HG03060 (cell line): ENCODE data around the gene TMEM213.
"Not testable (repeated sequence)": the region's sequence is repeated elsewhere in the genome, so short reads cannot be mapped to it uniquely, and the experiment has no call there.

Source experiments
- ATAC-seq: cut with Tn5 transposase; IDR thresholded peaks from one replicate; pipeline ENCODE4 v1.9.1; 2021; ENCODE audit warnings: low read depth, moderate number of reproducible peaks; ENCODE audit not compliant: unreplicated experiment

TMEM213 gene

DNA sequence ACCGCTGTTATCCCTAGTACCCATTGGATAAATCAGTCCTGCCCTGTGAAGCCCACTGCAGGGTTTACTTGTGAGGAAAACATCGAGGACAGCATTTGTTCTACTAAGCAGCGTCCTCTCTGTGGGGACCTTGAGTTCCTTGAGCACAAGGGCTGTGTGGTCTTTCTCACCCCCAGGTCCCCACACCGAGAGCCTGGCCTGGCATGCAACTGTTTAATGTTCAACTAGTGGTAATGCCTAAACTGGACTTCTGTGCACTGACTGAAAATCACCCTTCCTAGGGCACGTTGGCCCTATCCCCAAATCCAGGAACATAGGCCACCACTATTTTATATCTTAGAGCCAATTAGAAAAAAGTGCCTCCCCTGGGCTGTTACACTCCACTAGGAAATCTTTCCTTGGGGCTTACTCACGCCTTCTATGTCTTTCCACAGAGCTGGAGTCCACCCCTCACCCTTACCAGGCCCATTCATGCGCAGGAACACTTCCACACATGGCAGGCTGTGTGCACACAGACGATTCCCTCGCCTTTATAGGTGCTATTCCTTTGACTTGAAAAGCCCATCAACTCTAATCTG is 1.7 kb upstream of the TMEM213 start:
- ATAC-seq = no peak

DNA sequence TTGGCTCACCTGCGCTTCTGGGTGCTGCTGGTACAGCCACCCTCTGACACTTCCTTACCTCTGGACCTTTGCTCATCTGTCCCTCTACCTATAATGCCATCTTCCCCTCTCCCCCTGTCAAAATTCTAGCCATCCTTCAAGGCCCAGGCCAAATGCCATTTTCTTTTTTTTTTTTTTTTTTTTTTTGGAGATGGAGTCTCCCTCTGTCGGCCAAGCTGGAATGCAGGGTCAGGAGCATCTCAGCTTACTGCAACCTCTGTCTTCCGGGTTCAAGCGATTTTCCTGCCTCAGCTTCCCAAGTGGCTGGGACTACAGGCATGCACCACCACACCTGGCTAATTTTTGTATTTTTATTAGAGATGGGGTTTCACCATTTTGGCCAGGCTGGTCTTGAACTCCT is 748 bp upstream of the TMEM213 start:
- ATAC-seq = not testable (repeated sequence)

DNA sequence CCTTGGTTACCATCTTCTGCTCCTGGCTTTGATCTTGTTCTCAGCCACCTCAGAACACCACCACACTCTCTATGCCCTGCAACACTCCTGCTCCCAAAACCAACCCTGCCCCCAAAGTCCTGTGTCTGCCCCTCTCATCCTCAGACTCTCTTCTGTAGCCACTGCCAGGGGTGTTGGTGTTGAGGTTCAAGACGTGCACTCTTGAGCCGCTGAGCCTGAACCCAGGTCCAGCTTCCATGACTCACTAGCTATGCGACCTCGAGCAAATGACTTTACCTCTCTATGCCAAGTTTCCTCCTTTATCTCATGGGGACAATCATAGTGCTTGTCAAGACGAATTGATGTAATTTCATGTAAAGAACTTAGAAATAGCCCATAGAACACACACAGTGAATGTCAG is 1.0 kb downstream of the TMEM213 start:
- no peak for ATAC-seq

DNA sequence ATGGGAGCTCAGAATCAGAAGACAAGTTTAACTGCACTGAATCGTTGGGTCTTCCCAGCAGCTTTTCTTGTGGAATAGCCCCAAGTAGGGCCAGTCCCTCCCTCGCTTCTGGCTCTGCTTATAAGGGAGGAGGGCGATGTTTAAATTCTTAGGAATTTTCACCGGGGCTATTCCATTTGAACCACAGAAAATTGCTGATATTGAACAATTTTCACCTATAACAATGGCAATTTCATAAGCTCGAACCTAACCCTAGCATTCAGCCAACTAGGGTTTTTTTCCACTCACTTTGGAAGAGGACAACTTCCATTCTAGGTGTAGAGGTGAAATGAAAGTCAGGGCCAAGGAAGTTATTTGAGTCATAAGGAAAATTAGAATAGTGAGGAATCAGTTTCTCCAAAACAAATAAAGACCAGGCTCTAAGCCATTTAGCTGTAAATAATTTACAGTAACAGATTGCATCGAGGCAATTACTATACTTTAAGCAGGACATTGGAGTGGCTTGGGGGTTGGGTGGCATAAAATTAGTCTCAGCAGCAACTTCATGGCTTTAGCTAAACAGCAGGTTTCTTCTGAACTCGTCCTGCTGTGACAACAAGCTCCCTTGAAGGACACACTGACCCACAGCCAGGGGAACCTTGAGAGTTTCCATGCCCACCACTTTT is 1.7 kb downstream of the TMEM213 start:
- no peak for ATAC-seq

DNA sequence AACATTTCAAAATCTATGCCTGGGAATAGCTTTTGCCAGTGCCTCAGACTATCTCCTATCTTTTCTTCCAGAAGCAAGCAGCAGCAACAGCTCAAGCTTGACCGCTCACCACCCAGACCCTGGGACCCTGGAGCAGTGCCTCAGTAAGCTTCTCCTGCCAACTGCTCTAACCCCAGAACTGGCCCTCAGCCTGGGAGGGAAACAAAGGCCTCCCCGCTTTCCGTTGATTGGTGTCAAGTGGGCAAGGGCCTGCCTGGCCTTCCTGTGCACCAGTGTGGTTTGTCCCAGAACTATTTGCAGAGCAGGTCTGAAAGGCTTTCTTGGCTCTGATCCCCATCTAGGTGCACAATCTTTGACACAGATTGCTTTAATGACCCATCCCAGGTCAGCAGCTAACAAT is 3.5 kb downstream of the TMEM213 start:
- no peak for ATAC-seq

DNA sequence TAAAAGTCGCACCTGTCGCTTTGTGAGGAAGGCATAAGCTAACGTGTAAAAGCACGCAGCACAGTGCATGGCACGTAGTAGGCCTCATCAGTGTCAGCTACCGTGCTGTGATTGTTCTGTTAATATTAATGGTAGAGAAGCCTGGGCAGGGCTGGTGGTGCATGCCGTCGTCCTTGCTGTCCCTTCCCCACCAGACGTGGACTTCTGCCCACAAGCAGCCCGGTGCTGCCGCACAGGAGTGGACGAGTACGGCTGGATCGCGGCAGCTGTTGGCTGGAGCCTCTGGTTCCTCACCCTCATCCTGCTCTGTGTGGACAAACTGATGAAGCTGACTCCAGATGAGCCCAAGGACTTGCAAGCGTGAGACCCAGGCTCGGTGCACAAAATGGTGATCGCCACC is 4.9 kb downstream of the TMEM213 start:
- no peak for ATAC-seq

DNA sequence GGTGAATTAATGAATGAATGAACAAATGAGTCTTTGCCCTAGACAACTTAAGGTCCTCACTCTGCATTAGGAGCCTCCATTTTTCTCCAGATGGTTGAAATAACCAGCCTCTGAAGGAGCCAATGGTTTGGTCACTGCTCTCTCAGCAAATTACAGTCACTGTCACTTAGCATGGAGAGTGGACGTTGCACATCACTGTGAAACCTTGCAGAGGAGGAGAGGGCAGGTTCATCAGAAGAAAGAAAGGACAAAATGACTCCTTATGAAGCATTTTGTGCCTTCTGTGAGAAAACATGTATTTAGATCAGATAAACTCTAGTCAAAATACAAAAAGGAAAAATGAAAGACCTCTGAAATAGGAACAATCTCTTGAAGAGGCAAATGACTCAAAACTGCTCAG is 6.8 kb downstream of the TMEM213 start:
- no peak for ATAC-seq

DNA sequence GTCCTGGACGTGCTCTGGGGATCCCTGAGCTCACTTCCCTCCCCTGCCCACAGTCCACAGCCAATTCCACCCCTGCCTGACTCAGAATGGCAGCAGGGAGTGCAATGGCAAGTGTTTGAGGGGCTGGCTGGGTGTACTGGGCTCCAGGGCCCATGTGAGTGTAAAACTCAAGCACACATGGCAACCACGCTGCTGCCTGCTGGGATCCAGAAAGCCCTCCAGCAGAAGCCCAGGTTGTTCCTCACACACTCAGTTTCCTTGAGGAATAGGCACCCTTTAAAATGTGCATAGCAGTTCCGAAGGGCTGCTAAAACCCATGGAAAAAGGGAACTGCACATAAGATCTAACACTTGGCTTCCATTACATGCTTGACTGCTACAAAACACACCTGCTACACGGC is 11.6 kb downstream of the TMEM213 start:
- ATAC-seq = no peak

DNA sequence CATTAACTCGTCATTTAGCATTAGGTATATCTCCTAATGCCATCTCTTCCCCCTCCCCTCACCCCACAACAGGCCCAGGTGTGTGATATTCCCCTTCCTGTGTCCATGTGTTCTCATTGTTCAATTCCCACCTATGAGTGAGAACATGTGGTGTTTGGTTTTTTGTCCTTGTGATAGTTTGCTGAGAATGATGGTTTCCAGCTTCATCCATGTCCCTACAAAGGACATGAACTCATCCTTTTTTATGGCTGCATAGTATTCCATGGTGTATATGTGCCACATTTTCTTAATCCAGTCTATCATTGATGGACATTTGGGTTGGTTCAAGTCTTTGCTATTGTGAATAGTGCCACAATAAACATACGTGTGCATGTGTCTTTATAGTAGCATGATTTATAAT is 13.5 kb downstream of the TMEM213 start:
- not testable (repeated sequence) for ATAC-seq

DNA sequence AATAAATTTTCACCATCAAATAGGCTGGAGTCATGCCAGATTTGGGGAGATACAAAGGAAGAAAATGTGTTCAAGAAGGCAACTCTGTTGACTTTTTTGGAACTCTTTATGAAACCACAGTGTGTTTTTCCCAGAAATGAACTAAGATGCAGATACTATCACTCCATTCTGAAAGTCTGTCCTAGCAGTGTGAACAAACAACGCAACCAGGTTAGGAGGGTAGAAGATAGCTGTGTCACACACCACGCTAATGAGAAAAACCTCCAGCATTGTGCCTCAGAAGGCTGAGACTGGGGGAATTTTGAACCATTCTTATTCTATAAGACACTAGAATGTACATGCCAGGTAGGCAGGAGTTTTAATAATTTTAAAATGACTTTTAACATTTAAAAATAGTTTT is 16.2 kb downstream of the TMEM213 start:
- ATAC-seq = no peak

DNA sequence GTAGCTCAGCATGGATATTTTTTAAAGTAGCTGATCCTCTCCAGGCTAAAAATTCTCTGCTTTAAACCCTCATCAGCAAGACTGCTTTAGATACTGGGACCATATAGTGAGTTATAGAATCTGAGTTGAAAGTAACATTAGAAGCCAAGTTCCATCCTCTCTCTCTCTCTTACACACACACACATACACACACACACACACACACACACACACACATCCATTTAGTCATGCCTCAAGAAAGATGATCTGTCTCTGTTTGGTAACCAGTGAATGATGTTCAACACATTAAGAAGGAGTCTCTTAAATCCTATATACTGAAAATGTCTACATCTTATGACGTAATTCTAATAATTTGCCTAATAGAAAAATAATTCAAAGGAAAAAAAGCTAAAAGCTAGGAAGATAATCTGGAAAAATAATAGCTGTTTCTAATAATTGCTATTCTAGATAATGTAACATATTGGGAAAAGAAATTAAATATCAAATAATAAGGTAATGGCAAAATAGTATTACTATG is 17.1 kb downstream of the TMEM213 start:
- no peak for ATAC-seq

DNA sequence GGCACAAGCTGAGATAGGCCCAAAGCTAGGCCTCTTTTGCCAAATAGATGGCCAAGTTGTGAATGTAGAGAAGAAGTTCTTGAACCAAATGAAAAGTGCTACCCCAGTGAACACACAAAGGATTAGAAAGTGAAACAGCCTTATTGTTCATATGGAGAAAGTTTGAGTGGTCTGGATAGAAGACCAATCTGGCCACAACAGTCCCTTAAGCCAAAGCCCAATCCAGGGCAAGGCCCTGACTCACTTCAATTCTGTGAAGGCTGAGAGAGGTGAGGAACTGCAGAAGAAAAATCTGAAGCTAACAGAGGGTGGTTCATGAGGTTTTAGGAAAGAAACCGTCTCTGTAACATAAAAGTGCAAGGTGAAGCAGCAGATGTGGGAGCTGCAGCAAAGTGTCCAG is 18.9 kb downstream of the TMEM213 start:
- ATAC-seq = no peak

DNA sequence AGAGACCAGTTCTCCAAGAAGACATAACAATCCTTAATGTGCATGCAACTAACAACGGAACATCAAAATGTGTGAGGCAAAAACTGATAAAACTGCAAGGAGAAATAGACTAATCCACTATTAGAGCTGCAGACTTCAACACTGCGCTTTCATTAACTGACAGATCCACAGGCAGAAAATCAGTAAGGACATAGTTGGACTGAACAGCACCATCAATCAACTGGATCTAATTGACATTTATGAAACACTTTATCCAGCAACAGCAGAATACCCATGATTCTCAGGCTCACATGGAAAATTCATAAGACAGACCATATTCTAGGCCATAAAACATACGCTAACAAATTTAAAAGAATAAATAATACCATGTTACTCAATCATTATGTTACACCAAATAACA is 21.8 kb downstream of the TMEM213 start:
- no peak for ATAC-seq

DNA sequence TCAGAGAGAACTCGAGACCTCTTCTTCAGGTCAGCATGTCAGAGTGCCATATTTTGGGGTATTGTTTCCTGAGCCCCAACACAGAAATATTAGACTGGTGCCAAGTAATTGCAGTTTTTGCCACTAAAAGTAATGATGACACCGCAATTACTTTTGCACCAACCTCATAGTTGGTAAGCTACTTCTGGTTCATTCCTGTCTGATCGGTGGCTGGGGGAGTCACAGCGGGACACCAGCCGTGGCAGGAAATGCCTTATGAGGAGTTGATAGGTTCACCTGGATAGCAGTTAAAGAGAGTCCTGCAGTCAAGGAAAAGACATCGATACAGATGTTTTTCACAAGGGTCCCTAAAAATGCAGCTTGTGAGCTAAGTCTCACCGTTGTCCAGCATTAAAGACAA is 24.1 kb downstream of the TMEM213 start:
- ATAC-seq = no peak

DNA sequence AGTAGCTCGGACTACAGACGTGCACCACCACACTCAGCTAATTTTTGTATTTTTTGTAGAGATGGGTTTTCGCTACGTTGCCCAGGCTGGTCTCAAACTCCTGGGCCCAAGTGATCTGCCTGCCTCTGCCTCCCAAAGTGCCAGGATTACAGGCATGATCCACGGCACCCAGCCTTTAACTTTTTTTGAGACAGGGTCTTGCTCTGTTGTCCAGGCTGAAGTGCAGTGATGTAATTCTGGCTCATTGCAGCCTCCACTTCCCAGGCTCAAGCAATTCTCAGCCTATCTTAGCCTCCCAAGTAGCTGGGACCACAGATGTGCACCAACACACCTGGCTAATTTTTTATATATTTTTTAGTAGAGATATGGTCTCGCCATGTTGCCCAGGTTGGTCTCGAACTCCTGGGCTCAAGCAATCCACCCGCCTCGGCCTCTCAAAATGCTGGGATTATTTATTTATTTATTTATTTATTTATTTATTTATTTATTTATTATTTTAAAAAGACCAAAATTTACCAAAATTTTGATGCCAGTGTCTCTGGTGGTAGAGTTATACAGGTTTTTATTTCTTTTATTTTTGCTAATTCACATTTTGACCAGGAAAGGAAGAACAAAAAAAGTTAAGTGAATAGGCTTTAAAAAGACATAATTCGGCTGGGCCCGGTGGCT is 25.2 kb downstream of the TMEM213 start:
- ATAC-seq = no peak

DNA sequence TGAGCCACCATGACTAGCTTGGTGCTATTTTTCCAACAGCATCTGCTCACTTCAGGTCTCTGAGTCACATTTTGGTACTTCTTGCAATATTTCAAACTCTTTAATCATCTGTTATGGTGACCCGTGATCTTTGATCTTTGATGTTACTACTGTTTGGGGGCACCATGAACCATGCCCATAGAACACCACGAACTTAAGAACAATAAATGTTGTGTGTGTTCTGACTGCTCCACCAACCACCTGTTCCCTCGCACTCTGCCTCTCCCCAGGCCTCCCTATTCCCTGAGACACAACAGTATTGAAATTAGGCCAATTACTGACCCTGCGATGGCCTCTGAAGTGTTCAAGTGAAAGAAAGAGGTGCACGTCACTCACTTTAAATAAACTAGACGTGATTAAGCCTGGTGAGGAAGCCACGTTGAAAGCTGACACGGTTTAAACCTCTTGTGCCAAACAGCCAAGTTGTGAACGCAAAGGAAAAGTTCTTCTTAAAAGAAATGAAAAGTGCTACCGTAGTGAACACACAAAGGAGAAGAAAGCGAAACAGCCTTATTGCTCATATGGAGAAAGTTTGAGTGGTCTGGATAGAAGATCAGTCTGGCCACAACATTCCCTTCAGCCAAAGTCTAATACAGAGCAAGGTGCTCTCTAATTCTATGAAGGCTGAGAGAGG is 27.4 kb downstream of the TMEM213 start:
- no peak for ATAC-seq

DNA sequence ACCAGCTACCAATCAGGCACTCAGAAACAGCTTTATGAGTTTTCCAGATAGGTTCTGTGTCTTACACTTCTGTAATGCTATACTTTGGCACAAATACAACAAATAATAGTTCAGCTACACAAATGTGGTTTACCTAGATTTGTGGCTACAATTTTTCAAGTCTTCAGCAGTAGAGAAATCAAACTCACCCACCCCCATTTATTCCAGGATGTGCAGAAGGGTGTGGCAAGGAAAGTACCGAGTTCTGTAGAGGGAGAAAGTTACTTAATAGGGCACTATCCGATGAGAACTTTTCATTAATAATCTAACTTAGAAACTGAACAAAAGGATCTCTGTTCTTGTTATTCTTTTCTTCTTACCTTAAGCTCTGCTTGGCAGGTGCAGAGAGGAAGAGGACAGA is 30.5 kb downstream of the TMEM213 start:
- ATAC-seq = no peak

DNA sequence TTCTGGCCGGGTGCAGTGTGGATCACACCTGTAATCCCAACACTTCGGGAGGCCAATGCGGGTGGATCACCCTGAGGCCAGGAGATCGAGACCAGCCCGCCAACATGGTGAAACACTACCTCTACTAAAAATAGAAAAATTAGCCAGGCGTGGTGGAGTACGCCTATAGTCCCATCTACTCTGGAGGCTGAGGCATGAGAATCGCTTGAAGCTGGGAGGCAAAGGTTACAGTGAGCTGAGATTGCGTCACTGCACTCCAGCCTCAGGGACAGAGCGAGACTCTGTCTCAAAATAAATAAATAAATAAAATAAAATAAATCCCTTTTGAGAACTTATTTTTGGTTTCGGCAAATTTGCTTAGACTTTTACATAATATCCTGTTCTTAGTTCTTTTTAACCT is 31.5 kb downstream of the TMEM213 start:
- no peak for ATAC-seq

DNA sequence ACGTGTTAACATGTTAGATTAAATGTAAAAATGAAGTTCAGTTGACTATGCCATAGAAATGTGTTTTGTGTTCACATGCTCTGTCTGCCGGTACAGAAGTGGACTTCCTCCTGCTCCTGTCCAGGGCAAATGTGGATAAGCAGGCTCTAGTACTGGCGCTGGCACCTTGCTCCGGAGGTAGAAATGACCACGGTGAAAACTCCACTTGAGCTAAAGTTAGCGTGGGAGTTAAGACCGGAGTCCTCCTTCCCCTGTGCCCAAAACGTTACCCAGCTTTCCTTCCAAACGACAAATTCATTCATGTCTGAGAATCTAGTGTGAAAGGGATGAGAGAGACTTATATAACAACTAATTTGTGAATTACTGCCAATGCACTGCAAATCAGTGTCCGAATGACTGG is 35.2 kb downstream of the TMEM213 start:
- ATAC-seq = no peak

DNA sequence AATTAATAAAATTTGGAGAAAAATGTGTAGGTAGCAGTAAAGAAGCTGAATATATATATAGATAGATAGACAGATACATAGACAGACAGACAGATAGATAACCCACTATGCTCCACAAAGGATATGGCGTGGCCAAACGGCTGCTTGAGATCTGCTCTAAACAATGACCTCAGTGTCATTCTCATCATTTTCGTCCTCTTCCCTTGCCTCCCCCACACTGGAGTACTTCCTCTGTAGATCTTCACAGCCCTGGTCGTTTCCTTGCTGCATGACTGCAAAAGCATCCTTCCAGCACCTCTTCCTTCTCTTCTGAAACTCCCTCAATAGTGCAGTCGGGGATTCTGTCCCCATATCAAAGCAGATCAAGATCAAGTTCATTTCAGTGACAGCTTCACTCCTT is 35.8 kb downstream of the TMEM213 start:
- no peak for ATAC-seq

DNA sequence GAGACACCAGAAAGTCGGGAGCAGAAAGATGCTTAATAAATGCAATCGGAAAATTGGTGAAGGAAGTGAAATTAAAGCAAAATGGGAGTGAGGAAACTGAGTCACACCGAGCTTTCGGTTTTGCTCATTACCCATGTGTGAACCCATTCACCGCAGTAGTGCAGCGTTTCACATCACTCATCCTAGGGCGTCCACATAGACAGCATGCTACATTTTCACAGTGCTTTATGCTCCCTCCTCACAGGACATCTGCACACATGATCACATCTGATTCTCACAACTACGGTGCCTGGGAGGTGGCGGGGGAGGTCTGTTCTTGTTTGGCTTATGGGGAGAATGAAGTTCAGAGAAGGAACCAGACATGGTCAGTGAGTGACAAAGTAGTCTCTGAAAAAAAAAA is 36.8 kb downstream of the TMEM213 start:
- ATAC-seq = no peak
